Tibial artery (tissue), 4 donors: ENCODE data around the gene RNF213.

Source experiments
- DNase-seq, 2 donors: peaks; one replicate each; pipeline ENCODE4 v3.0.0-alpha.2; 2019
- H3K27ac ChIP-seq, 2 donors: fragments of 200-600 bp; sonication (generic) in 1 of 2; 1 replicate in 1 of 2; 2 replicates in 1 of 2; pipeline ENCODE4 v1.5.1; 2018 to 2019; ENCODE audit warnings: mild to moderate bottlenecking in 1 of 2
- H3K27me3 ChIP-seq, 2 donors: fragments of 200-600 bp; sonication (generic) in 1 of 2; one replicate each; pipeline versions ENCODE4 v1.5.1 to v1.6.0; 2016 to 2019
- H3K36me3 ChIP-seq, 3 donors: fragments of 200-600 bp; sonication (generic) in 2 of 3; one replicate each; pipeline ENCODE4 v1.5.1; 2016 to 2019; ENCODE audit warnings: mild to moderate bottlenecking in 2 of 3
- H3K4me1 ChIP-seq, 4 donors: fragments of 200-600 bp; sonication (generic) in 2 of 4; 1 replicate in 3 of 4; 2 replicates in 1 of 4; pipeline ENCODE4 v1.5.1; 2016 to 2019
- H3K4me3 ChIP-seq, 2 donors: fragments of 200-600 bp; sonication (generic) in 1 of 2; 1 replicate in 1 of 2; 2 replicates in 1 of 2; pipeline ENCODE4 v1.5.1; 2018 to 2019; ENCODE audit warnings: mild to moderate bottlenecking in 2 of 2
- H3K9me3 ChIP-seq, 3 donors: fragments of 200-600 bp; sonication (generic) in 1 of 3; one replicate each; pipeline ENCODE4 v1.5.1; 2016 to 2019
- intact Hi-C: fragments of 100-400 bp; cut with DNase I; formaldehyde crosslinking; loops from one replicate; pipeline ENCODE4 v1.15.0; 2023; ENCODE audit warnings: low total_unique reads
- TF ChIP-seq, protein P1 (sequence below), 2 experiments: fragments of 200-600 bp in 1 of 2; fragments of 450-650 bp in 1 of 2; IDR thresholded peaks; one replicate each; pipeline ENCODE4 v1.5.1; 2017 to 2019; ENCODE audit warnings: antibody characterized with exemption in 2 of 2, mild to moderate bottlenecking in 1 of 2, moderate library complexity in 1 of 2

The RNF213 gene

DNA sequence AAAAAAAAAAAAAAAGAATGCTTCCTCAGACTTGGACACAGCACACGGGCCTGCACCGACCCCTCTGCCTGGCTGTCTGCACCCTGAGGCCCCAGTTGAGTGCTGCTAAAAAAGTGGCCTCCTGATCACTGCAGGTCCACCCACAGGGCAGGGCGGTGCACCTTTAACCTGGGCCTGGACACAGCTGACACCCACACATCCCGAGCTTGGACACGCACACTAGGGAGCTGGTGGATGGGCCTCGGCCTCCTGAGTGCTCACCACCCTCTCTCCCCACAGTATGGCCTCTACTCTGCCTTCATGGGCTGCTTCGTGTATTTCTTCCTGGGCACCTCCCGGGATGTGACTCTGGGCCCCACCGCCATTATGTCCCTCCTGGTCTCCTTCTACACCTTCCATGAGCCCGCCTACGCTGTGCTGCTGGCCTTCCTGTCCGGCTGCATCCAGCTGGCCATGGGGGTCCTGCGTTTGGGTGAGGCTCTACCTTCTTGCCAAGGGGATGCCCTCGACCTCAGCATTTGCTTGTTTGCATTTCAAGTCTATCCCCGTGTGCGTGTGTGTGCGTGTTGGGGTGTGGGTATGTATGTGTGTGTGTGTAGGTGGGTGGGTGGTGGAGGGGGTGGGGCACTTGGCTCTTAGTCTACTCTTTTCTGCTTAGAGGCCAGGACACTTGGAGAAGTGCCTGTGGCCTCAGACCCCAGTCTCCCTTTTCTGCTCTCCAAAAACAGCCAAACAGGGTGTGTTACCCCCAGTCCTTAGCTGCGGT lies 38.1 kb upstream of the RNF213 start:
- no peak for DNase-seq

DNA sequence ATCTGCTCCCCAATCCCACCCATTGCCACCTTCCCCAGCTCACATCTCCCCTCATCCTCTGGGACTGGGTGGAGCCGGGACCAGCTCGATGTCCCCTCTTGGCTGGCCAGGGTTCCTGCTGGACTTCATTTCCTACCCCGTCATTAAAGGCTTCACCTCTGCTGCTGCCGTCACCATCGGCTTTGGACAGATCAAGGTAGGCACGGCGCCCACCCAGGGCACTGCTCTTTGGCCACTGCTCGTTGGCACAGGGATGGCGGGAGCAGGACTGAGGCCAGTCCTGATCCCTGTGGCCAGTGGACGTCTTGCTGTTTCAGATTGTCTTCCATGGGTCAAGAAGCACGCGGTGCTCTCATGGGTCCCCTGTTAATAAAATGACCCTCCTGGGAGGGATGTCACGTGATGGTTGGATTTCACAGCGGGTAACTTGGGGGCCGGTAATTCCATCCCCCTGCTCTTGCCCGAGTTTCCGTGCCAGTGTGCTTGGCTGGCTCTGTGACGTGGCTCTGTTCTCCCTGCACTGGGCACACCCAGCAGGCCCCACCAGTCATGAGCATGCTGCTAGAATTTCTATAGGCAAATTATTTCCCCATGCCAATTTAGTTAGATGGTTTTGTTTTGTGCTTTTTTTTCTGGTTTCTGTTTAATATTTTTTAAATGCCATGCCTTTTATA lies 37.4 kb upstream of the RNF213 start:
- Histone ChIP-seq H3K9me3 (no peaks in the 10 kb centered on the region), H3K36me3 (peaks cover 2 to 40% (median 27%) of the 10 kb centered on the region in 3 donors), H3K4me1 (peaks cover 0 to 29% (median 21%) of the 10 kb centered on the region in 4 donors), H3K27ac (no peak overlapping the region), H3K4me3 (no peak overlapping the region), H3K27me3 (no peaks in the 10 kb centered on the region)
- no peak for DNase-seq
- intact Hi-C loops: no loop called here
- TF ChIP-seq, protein P1, sequence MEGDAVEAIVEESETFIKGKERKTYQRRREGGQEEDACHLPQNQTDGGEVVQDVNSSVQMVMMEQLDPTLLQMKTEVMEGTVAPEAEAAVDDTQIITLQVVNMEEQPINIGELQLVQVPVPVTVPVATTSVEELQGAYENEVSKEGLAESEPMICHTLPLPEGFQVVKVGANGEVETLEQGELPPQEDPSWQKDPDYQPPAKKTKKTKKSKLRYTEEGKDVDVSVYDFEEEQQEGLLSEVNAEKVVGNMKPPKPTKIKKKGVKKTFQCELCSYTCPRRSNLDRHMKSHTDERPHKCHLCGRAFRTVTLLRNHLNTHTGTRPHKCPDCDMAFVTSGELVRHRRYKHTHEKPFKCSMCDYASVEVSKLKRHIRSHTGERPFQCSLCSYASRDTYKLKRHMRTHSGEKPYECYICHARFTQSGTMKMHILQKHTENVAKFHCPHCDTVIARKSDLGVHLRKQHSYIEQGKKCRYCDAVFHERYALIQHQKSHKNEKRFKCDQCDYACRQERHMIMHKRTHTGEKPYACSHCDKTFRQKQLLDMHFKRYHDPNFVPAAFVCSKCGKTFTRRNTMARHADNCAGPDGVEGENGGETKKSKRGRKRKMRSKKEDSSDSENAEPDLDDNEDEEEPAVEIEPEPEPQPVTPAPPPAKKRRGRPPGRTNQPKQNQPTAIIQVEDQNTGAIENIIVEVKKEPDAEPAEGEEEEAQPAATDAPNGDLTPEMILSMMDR (IDR thresholded peaks at IDR 0.05): no peak

More for the DNA sequence above, 38.1 kb upstream of the RNF213 start:
- TF ChIP-seq, protein P1 (IDR thresholded peaks at IDR 0.05): no peak
- no peaks in the 10 kb centered on the region for H3K27me3 ChIP-seq
- intact Hi-C loops: no loop called here
- peaks cover 0 to 29% (median 21%) of the 10 kb centered on the region in 4 donors for H3K4me1 ChIP-seq
- H3K27ac ChIP-seq: no peak overlapping the region
- no peaks in the 10 kb centered on the region for H3K9me3 ChIP-seq
- no peak overlapping the region for H3K4me3 ChIP-seq
- H3K36me3 ChIP-seq: peaks cover 0 to 39% (median 23%) of the 10 kb centered on the region in 3 donors

DNA sequence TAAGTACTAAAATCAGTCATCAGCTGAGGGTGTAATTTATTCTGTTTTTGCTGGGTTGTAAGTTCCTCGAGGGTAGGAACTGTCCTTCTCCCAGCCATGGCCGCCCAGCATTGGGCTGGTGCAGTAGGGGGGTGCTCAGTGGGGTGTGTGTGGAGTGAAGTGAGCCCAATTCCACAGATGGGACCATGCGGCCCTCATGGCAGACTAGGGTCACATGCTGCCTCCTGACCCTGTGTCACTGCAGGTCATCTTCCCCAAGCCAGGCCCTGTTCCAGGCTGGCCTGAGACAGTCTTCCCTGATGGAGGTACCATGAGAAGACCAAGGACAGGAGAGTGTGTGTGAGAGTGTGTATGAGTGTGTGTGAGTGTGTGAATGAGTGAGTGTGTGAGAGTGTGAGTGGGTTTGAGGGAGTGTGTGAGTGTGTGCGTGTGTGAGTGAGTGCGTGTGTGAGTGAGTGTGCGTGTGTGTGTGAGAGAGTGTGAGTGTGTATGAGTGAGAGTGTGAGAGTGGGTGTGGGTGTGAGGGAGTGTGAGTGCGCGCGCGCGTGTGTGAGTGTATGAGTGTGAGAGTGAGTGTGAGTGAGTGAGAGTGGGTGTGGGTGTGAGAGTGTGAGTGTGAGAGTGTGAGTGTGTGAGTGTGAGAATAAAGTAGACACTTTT lies 36.7 kb upstream of the RNF213 start:
- Histone ChIP-seq H3K36me3 (peaks cover 7 to 47% (median 33%) of the 10 kb centered on the region in 3 donors), H3K27ac (no peak overlapping the region), H3K27me3 (no peaks in the 10 kb centered on the region), H3K4me3 (no peak overlapping the region), H3K4me1 (peaks cover 0 to 29% (median 21%) of the 10 kb centered on the region in 4 donors), H3K9me3 (no peaks in the 10 kb centered on the region)
- DNase-seq: no peak
- TF ChIP-seq, protein P1 (IDR thresholded peaks at IDR 0.05): no peak
- intact Hi-C loops: no loop called here

DNA sequence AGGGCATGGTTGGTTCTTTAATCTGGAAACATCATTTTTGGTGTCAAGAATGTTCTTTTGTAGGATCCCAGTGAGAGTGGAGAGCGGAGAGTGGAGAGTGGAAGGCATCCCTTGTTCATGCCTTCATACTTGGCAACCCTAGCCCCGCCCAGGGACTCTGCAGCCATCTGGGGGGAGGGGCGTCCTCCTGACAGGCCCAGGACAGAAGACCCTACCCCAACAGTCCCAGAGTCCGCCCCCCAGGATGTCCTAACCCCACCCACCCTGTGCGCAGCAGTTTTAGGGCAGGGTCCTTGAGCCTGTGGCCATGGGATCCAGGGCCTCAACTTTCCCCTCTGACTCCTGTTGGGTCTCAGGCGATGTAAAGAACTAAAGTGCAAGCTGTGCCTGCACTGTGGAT lies 36.0 kb upstream of the RNF213 start:
- H3K36me3 ChIP-seq: peaks cover 7 to 54% (median 37%) of the 10 kb centered on the region in 3 donors
- H3K9me3 ChIP-seq: no peaks in the 10 kb centered on the region
- H3K4me1 ChIP-seq: peaks cover 0 to 22% (median 15%) of the 10 kb centered on the region in 4 donors
- intact Hi-C loops: no loop called here
- DNase-seq: no peak
- H3K27me3 ChIP-seq: no peaks in the 10 kb centered on the region
- TF ChIP-seq, protein P1 (IDR thresholded peaks at IDR 0.05): no peak
- no peak overlapping the region for H3K4me3 ChIP-seq
- no peak overlapping the region for H3K27ac ChIP-seq

DNA sequence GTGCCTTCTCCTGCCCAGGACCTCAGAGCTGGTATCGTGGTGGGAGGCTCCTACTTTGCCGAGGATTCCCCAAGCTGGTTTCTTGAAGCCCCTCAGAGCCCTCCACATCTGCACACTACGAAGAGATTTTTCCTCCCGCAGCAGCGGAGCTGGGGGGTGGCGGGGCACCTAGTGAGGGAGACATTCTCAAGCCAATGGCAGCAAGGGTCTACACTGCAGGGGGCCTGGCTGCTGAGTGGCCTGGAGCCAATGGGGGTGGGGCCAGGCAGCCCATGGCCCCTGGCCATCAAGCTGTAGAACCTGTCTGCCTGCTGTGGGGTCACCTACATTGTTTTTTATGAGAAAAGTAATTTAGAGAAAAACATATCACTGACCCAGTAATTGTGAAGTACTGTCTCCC lies 35.4 kb upstream of the RNF213 start:
- Histone ChIP-seq H3K27ac (no peak overlapping the region), H3K4me3 (no peak overlapping the region), H3K4me1 (peaks cover 0 to 20% (median 14%) of the 10 kb centered on the region in 4 donors), H3K27me3 (no peaks in the 10 kb centered on the region), H3K9me3 (no peaks in the 10 kb centered on the region), H3K36me3 (peaks cover 8 to 59% (median 43%) of the 10 kb centered on the region in 3 donors)
- TF ChIP-seq, protein P1 (IDR thresholded peaks at IDR 0.05): no peak
- DNase-seq: no peak
- intact Hi-C loops: no loop called here
